HG02852 (cell line): Measurements from ENCODE around the gene DYRK4.

Source experiments
- ATAC-seq: cut with Tn5 transposase; IDR thresholded peaks from one replicate; pipeline ENCODE4 v1.9.1; 2021; ENCODE audit warnings: mild to moderate bottlenecking, moderate library complexity; ENCODE audit not compliant: unreplicated experiment

The DYRK4 gene

GRCh38 chr12:4563336-4563735 lies 1.3 kb downstream of the DYRK4 start:
- no peak for ATAC-seq

GRCh38 chr12:4564818-4565217 lies 2.8 kb downstream of the DYRK4 start:
- ATAC-seq = no peak

- ATAC-seq = no peak
Measured at GRCh38 chr12:4566474-4566873, 4.5 kb downstream of the DYRK4 start.

GRCh38 chr12:4567073-4567881 lies 5.3 kb downstream of the DYRK4 start:
- ATAC-seq = no peak

- no peak for ATAC-seq
Measured at GRCh38 chr12:4569261-4569660, 7.3 kb downstream of the DYRK4 start.

- ATAC-seq = no peak
Measured at GRCh38 chr12:4572680-4573079, 10.7 kb downstream of the DYRK4 start.

- no peak for ATAC-seq
Measured at GRCh38 chr12:4579305-4580102, 17.5 kb downstream of the DYRK4 start.

- ATAC-seq = no peak
Measured at GRCh38 chr12:4580281-4580688, 18.3 kb downstream of the DYRK4 start.

- ATAC-seq = no peak
Measured at GRCh38 chr12:4584281-4584680, 22.3 kb downstream of the DYRK4 start.

- ATAC-seq = no peak
Measured at GRCh38 chr12:4584896-4585295, 22.9 kb downstream of the DYRK4 start.

- no peak for ATAC-seq
Measured at GRCh38 chr12:4586500-4586899, 24.5 kb downstream of the DYRK4 start.

GRCh38 chr12:4587108-4587507 lies 25.1 kb downstream of the DYRK4 start:
- ATAC-seq = no peak

GRCh38 chr12:4588916-4589315 lies 26.9 kb downstream of the DYRK4 start:
- no peak for ATAC-seq

- no peak for ATAC-seq
Measured at GRCh38 chr12:4589941-4590340, 27.9 kb downstream of the DYRK4 start.

- ATAC-seq = no peak
Measured at GRCh38 chr12:4591180-4591687, 29.2 kb downstream of the DYRK4 start.

- no peak for ATAC-seq
Measured at GRCh38 chr12:4595881-4596280, 33.9 kb downstream of the DYRK4 start.

- ATAC-seq = no peak
Measured at GRCh38 chr12:4603421-4603820, 41.4 kb downstream of the DYRK4 start.

- no peak for ATAC-seq
Measured at GRCh38 chr12:4603946-4604345, 41.9 kb downstream of the DYRK4 start.

- peak; percentile 97 for ATAC-seq
Measured at GRCh38 chr12:4604684-4605193, 42.7 kb downstream of the DYRK4 start.

- no peak for ATAC-seq
Measured at GRCh38 chr12:4607056-4607455, 45.0 kb downstream of the DYRK4 start.

- no peak for ATAC-seq
Measured at GRCh38 chr12:4609071-4609470, 47.1 kb downstream of the DYRK4 start.

- ATAC-seq = no peak
Measured at GRCh38 chr12:4610481-4610880, 48.5 kb downstream of the DYRK4 start.
